RWPE1 (cell line): ENCODE results near the gene LRGUK.

Source experiments
- CTCF ChIA-PET: fragments of 350-600 bp; sonication (Branson Sonifier 250); formaldehyde crosslinking; extraction: SDS; loops from one replicate; lab custom pipeline; 2021; lab: Yijun Ruan, JAX
- POLR2A ChIA-PET: fragments of 400-600 bp; formaldehyde crosslinking; extraction: SDS; loops from one replicate; lab custom pipeline; 2020; ENCODE audit warnings: antibody characterized with exemption; ENCODE audit not compliant: low non-redundant PET; lab: Yijun Ruan, JAX
- DNase-seq: peaks from one replicate; pipeline ENCODE4 v3.0.0; 2012; ENCODE audit warnings: low spot score
- H3K27ac ChIP-seq: fragments of 450-650 bp; 2 replicates; pipeline ENCODE4 v1.5.1; 2017
- CTCF ChIP-seq: fragments of 450-650 bp; conservative IDR thresholded peaks from 2 replicates; pipeline ENCODE4 v1.5.1; 2017; ENCODE audit warnings: low read depth, mild to moderate bottlenecking

The LRGUK gene

GRCh38 chr7:134193240-134193639, 66.1 kb downstream of the LRGUK start:
- no peak overlapping the region for H3K27ac ChIP-seq
- no peak for DNase-seq
- ChIA-PET POLR2A (no interaction called here), CTCF (no interaction called here)
- TF ChIP-seq CTCF: no peak

GRCh38 chr7:134195252-134195651, 68.1 kb downstream of the LRGUK start:
- no peak for TF ChIP-seq CTCF
- POLR2A ChIA-PET: no interaction called here
- DNase-seq: no peak
- CTCF ChIA-PET: no interaction called here
- H3K27ac ChIP-seq: no peak overlapping the region

GRCh38 chr7:134196439-134196838, 69.3 kb downstream of the LRGUK start:
- no peak for TF ChIP-seq CTCF
- DNase-seq: no peak
- CTCF ChIA-PET: no interaction called here
- no peak overlapping the region for H3K27ac ChIP-seq
- POLR2A ChIA-PET: no interaction called here

GRCh38 chr7:134197345-134197744, 70.2 kb downstream of the LRGUK start:
- DNase-seq: no peak
- ChIA-PET POLR2A (no interaction called here), CTCF (no interaction called here)
- no peak for TF ChIP-seq CTCF
- H3K27ac ChIP-seq: no peak overlapping the region

- TF ChIP-seq CTCF: no peak
- no peak overlapping the region for H3K27ac ChIP-seq
- CTCF ChIA-PET: no interaction called here
- no peak for DNase-seq
- POLR2A ChIA-PET: no interaction called here
These were observed 73.8 kb downstream of the LRGUK start for GRCh38 chr7:134200970-134201369.

GRCh38 chr7:134201569-134202261, 74.6 kb downstream of the LRGUK start:
- no peak for TF ChIP-seq CTCF
- no peak overlapping the region for H3K27ac ChIP-seq
- ChIA-PET CTCF (no interaction called here), POLR2A (no interaction called here)
- no peak for DNase-seq
